Suprapubic skin (tissue), 4 donors: Measurements from ENCODE around the gene NDUFA13. TPM values are rescaled to one million over a fixed set of nuclear protein-coding genes. Genes with fewer than 3 reads are reported as not detected.

Experiments
- DNase-seq, 2 donors: peaks; one replicate each; pipeline ENCODE4 v3.0.0-alpha.2; 2019; ENCODE audit warnings: low spot score in 2 of 2
- H3K27ac ChIP-seq: fragments of 200-600 bp; sonication (generic); one replicate; pipeline ENCODE4 v1.5.1; 2019
- H3K27me3 ChIP-seq: fragments of 200-600 bp; sonication (generic); one replicate; pipeline ENCODE4 v1.5.1; 2019
- H3K36me3 ChIP-seq: fragments of 200-600 bp; sonication (generic); one replicate; pipeline ENCODE4 v1.5.1; 2019
- H3K4me1 ChIP-seq: fragments of 200-600 bp; sonication (generic); one replicate; pipeline ENCODE4 v1.5.1; 2019
- H3K4me3 ChIP-seq: fragments of 200-600 bp; sonication (generic); one replicate; pipeline ENCODE4 v1.5.1; 2019; ENCODE audit warnings: mild to moderate bottlenecking
- H3K9me3 ChIP-seq: fragments of 200-600 bp; sonication (generic); one replicate; pipeline ENCODE4 v1.5.1; 2019
- CTCF ChIP-seq, 2 donors: fragments of 200-600 bp in 1 of 2; fragments of 450-650 bp in 1 of 2; sonication (generic) in 1 of 2; IDR thresholded peaks; one replicate each; pipeline ENCODE4 v1.5.1; 2016 to 2019; ENCODE audit warnings: antibody characterized with exemption in 2 of 2, mild to moderate bottlenecking in 1 of 2, moderate library complexity in 1 of 2
- EP300 ChIP-seq: sonication (generic); formaldehyde crosslinking; IDR thresholded peaks from one replicate; pipeline ENCODE4 v1.6.1; 2017; ENCODE audit warnings: antibody characterized with exemption
- POLR2A ChIP-seq, 2 donors: fragments of 450-650 bp; IDR thresholded peaks; one replicate each; pipeline ENCODE4 v1.6.1; 2017; ENCODE audit warnings: antibody characterized with exemption in 2 of 2, mild to moderate bottlenecking in 2 of 2, moderate library complexity in 2 of 2
- POLR2AphosphoS5 ChIP-seq, 3 donors: sonication (generic); formaldehyde crosslinking; IDR thresholded peaks; one replicate each; pipeline ENCODE4 v1.6.1; 2017; ENCODE audit warnings: antibody characterized with exemption in 3 of 3
- WGBS: methylation state at CpG from one replicate; pipeline ENCODE4 v1.1.5; 2018; 5-methylcytosine and 5-hydroxymethylcytosine counted together
- total RNA-seq, 4 donors: library from RNA; depleted of rRNA; stranded (reverse); fragments of >200 nt; gene quantifications; one replicate each; pipeline ENCODE4 v1.1.0, GENCODE V29; 2016

NDUFA13 gene
- total RNA-seq, 4 donors from 2014 or later, result 94.4 to 160 (median 109) TPM

DNA sequence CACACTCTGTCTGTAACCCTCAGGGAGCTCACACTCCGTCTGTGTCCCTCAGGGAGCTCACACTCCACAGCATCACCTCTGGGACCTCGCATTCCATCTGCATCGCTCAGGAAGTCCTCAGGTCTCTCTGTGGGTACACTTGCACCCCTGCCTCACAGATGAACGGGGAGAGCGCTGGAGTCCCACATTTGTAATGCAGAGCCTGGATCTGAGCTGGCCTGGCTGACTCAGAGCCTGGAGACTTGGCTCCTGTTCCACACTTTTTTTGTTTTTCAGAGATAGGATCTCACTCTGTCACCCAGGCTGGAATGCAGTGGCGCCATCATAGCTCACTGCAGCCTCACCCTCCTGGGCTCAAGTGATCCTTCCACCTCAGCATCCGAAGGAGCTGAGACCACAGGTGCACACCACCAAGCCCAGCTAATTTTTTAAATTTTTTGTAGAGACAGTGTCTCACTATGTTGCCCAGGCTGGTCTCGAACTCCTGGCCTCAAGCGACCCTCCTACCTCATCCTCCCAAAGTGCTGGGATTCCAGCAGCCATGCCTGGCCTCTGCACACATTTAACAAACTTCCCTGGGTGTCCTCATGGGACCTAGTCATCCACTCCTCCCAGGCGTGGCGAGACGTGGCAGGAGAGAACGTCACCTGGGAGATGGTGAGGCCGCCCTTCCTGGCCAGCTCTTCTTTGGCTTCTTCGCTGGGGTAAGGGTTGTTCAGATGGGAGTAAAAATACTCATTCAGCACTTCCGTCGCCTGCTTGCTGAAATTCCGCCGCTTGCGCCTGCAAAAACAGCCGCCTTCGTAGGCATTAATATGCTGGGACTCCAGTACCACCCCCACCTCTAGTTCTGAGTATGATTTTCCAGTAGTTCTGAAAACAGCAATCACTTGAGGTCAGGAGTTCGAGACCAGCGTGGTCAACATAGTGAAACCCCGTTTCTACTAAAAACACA, 53.1 kb downstream of the NDUFA13 start:
- 82% methylated on average over 19 of the region's 25 CpGs for WGBS
- no peak overlapping the region for H3K27ac ChIP-seq
- DNase-seq, result no peak
- no peak for TF ChIP-seq POLR2AphosphoS5 (IDR thresholded peaks at IDR 0.05)
- TF ChIP-seq EP300, result no peak
- TF ChIP-seq CTCF (IDR thresholded peaks at IDR 0.05), result no peak
- no peak for TF ChIP-seq POLR2A (IDR thresholded peaks at IDR 0.05)
- H3K4me1 ChIP-seq, result no peaks in the 10 kb centered on the region
- H3K4me3 ChIP-seq, result no peak overlapping the region
- H3K27me3 ChIP-seq, result no peaks in the 10 kb centered on the region
- no peaks in the 10 kb centered on the region for H3K9me3 ChIP-seq
- peaks cover 6% of the 10 kb centered on the region for H3K36me3 ChIP-seq

GRCh38 chr19:19570571-19570970, 54.5 kb downstream of the NDUFA13 start:
- no peak for TF ChIP-seq CTCF (IDR thresholded peaks at IDR 0.05)
- TF ChIP-seq EP300, result no peak
- no peak for TF ChIP-seq POLR2AphosphoS5 (IDR thresholded peaks at IDR 0.05)
- no peak for TF ChIP-seq POLR2A (IDR thresholded peaks at IDR 0.05)
- 92% methylated on average over 10 of the region's 10 CpGs for WGBS

DNA sequence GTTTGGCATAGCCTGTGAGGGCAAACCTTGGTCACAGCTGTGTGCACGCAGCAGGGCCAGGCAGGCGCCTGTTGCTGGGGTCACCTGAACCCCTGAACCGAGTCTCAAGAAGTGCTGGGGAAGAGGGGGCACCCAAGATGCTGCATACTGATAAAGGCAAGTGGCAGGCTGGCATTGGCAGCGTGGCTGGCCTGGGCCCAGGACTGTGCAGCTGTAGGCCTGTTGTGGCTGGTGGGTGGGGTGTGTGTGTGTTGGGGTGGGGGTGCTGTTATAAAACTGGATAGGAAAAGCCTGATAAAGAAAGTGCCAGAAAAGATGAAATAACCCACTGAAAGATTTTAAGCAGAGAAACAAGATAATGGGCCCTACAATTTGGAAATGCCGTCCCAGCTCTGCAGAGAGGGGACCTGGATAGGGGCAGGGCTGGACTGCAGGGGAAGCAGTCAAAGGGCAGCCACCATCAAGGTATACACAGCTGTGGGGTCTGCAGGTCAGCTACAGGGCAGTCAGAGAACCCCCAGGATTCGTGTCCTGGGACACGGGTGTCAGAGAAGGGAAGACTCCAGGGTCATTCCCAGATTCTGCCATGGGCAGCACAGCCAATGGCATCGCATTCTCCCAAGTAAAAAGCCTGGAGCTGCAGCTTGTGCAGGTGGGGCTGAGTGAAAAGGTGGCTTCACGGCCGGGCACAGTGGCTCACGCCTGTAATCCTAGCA, 55.2 kb downstream of the NDUFA13 start:
- H3K4me3 ChIP-seq, result no peak overlapping the region
- no peaks in the 10 kb centered on the region for H3K4me1 ChIP-seq
- no peak overlapping the region for H3K27ac ChIP-seq
- H3K36me3 ChIP-seq, result peaks cover 6% of the 10 kb centered on the region
- H3K27me3 ChIP-seq, result no peaks in the 10 kb centered on the region
- no peaks in the 10 kb centered on the region for H3K9me3 ChIP-seq
- no peak for TF ChIP-seq EP300
- TF ChIP-seq CTCF (IDR thresholded peaks at IDR 0.05), result no peak
- TF ChIP-seq POLR2A (IDR thresholded peaks at IDR 0.05), result no peak
- no peak for TF ChIP-seq POLR2AphosphoS5 (IDR thresholded peaks at IDR 0.05)
- DNase-seq, result no peak
- WGBS, result 88% methylated on average over 11 of the region's 11 CpGs

More at GRCh38 chr19:19570571-19570970, 54.5 kb downstream of the NDUFA13 start:
- no peak for DNase-seq
- peaks cover 6% of the 10 kb centered on the region for H3K36me3 ChIP-seq
- no peak overlapping the region for H3K4me3 ChIP-seq
- no peak overlapping the region for H3K27ac ChIP-seq
- no peaks in the 10 kb centered on the region for H3K4me1 ChIP-seq
- no peaks in the 10 kb centered on the region for H3K27me3 ChIP-seq
- H3K9me3 ChIP-seq, result no peaks in the 10 kb centered on the region

DNA sequence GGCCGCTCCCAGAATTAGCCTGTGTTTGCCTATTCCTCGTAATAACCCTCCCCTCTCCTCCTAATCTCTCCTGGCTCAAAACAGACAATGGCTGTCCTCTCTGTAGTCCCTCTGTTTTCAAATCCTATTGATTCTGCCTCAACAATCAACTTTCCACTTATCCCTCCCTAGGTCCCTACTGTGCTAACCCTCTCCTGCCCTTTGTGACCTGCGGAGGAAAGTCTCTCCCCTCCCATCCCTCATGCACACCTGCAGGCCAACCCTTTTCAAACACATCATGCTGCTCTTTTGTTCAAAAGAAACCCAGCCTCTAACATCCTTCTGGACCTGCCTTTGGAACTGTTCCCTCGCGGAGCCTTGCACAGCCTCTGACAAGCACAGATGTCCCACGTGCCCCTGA, 59.4 kb downstream of the NDUFA13 start:
- no peak overlapping the region for H3K4me3 ChIP-seq

More for the DNA sequence above, 59.4 kb downstream of the NDUFA13 start:
- H3K36me3 ChIP-seq, result peaks cover under 1% of the 10 kb centered on the region
- no peaks in the 10 kb centered on the region for H3K4me1 ChIP-seq
- WGBS, result 92% methylated on average over 6 of the region's 6 CpGs
- TF ChIP-seq POLR2AphosphoS5 (IDR thresholded peaks at IDR 0.05), result no peak
- TF ChIP-seq EP300, result no peak
- TF ChIP-seq POLR2A (IDR thresholded peaks at IDR 0.05), result no peak
- no peak for TF ChIP-seq CTCF (IDR thresholded peaks at IDR 0.05)
- DNase-seq, result no peak
- no peak overlapping the region for H3K27ac ChIP-seq
- H3K9me3 ChIP-seq, result no peaks in the 10 kb centered on the region
- no peaks in the 10 kb centered on the region for H3K27me3 ChIP-seq

Other genes with a start within 250 kb of the NDUFA13 start
- gene TM6SF2, start 242.9 kb upstream of the NDUFA13 start, total RNA-seq, result under 1 TPM in 1 of 4 donors, not detected in 3; 0.42 TPM
- 10 to 100 TPM; 23.1 to 64.8 (median 31.3) TPM for gene SUGP1, start 195.7 kb upstream of the NDUFA13 start, total RNA-seq
- gene MAU2, start 195.4 kb upstream of the NDUFA13 start, total RNA-seq, result 100 to 1,000 TPM in 1 of 4 donors, 10 to 100 TPM in 3; 59.5 to 220 (median 77.6) TPM
- 10 to 100 TPM; 83.1 to 88.8 (median 86.4) TPM for gene GATAD2A, start 110.5 kb upstream of the NDUFA13 start, total RNA-seq
- 1 to 10 TPM; 1.9 to 3.8 (median 3.0) TPM for gene TSSK6, start 677 bp upstream of the NDUFA13 start, total RNA-seq
- 10 to 100 TPM in 1 of 4 donors, 1 to 10 TPM in 3; 1.1 to 12.0 (median 1.7) TPM for gene YJEFN3, start 12.7 kb downstream of the NDUFA13 start, total RNA-seq
- under 1 TPM; 0.15 to 0.44 (median 0.21) TPM for gene CILP2, start 22.0 kb downstream of the NDUFA13 start, total RNA-seq
- gene PBX4, start 102.5 kb downstream of the NDUFA13 start, total RNA-seq, result 10 to 100 TPM in 1 of 4 donors, 1 to 10 TPM in 3; 3.3 to 14.9 (median 4.8) TPM
- 10 to 100 TPM; 27.4 to 36.2 (median 32.6) TPM for gene LPAR2, start 112.0 kb downstream of the NDUFA13 start, total RNA-seq
- gene GMIP, start 127.4 kb downstream of the NDUFA13 start, total RNA-seq, result 10 to 100 TPM; 10.1 to 14.4 (median 13.4) TPM
- 100 to 1,000 TPM in 3 of 4 donors, 10 to 100 TPM in 1; 90.5 to 196 (median 171) TPM for gene ATP13A1, start 147.5 kb downstream of the NDUFA13 start, total RNA-seq
- 10 to 100 TPM in 1 of 4 donors, 1 to 10 TPM in 3; 7.2 to 13.6 (median 7.8) TPM for gene ZNF101, start 152.6 kb downstream of the NDUFA13 start, total RNA-seq
- gene ZNF14, start 216.9 kb downstream of the NDUFA13 start, total RNA-seq, result 10 to 100 TPM in 1 of 4 donors, 1 to 10 TPM in 3; 4.9 to 12.3 (median 6.1) TPM